ENCODE data around the gene CDC14B. TPM values are rescaled to one million over a fixed set of nuclear protein-coding genes. Genes with fewer than 3 reads are reported as not detected.
"Not testable (repeated sequence)": the region's sequence is repeated elsewhere in the genome, so short reads cannot be mapped to it uniquely, and the experiment has no call there.

CDC14B gene
- total RNA-seq = 10 to 100 TPM in 6 of 8 experiments, 1 to 10 TPM in 2; 1.9 to 28.0 (median 14.5) TPM

- in situ Hi-C loops (cut with MboI; ENCODE audit: low pct_unique_long_range_greater_than_20kb in 2 of 9, low sequenced_read_pairs in 9 of 9, unreplicated experiment in 9 of 9) = loop anchor here in 1 of 9 experiments (25.0 kb wide), 1 partner anchor 157 kb away; the partner anchor contains the start of gene HABP4
- H3K27ac ChIP-seq = peak within 1 kb of the TSS; percentile 45 to 66
- WGBS, 10 experiments = 0 to 14% (median 0%) methylated on average over 1 to 15 of the region's 66 CpGs; no CpG with 5 or more reads in 5 of the 10 experiments
These were observed at the start of gene CDC14B for GRCh38 chr9:96619491-96620180. Gene CDC14B (minus strand): TSS chr9:96619843. CDS start chr9:96619378, 465 bp downstream.

GRCh38 chr9:96668868-96669534 lies 49.4 kb upstream of the CDC14B start:
- no peak overlapping the region for H3K27ac ChIP-seq
- no peak overlapping the region for H3K4me3 ChIP-seq
- ATAC-seq (replicated peaks in 6 of 8) = no peak
- 86 to 100% (median 95%) methylated on average over 1 to 17 of the region's 20 CpGs; no CpG with 5 or more reads in 4 of the 10 experiments for WGBS, 10 experiments
- H3K4me1 ChIP-seq (replicated peaks in 1 of 2) = no peaks in the 10 kb centered on the region
- in situ Hi-C loops (cut with MboI; ENCODE audit: low pct_unique_long_range_greater_than_20kb in 2 of 9, low sequenced_read_pairs in 9 of 9, unreplicated experiment in 9 of 9) = loop anchor here in 2 of 9 experiments (25.0 kb wide), 3 partner anchors 232 to 432 kb away; no protein-coding TSS in a partner anchor

More at GRCh38 chr9:96619491-96620180, at the start of gene CDC14B:
- peaks cover 19 to 22% of the 10 kb centered on the region in 2 donors for H3K4me1 ChIP-seq (replicated peaks in 1 of 2)
- H3K4me3 ChIP-seq = peak within 1 kb of the TSS; percentile 64 to 99 (median 92)
- peak; percentile 82 to 94 (median 88) for ATAC-seq (replicated peaks in 6 of 8)

GRCh38 chr9:96667363-96667728 lies 47.7 kb upstream of the CDC14B start:
- H3K27ac ChIP-seq = no peak overlapping the region
- whole genome bisulfite sequencing, 10 experiments = 60 to 100% (median 100%) methylated on average over 1 to 2 of the region's 2 CpGs; no CpG with 5 or more reads in 5 of the 10 experiments
- no peak for ATAC-seq (replicated peaks in 6 of 8)
- no peaks in the 10 kb centered on the region for H3K4me1 ChIP-seq (replicated peaks in 1 of 2)
- H3K4me3 ChIP-seq = no peak overlapping the region
- in situ Hi-C loops (cut with MboI; ENCODE audit: low pct_unique_long_range_greater_than_20kb in 2 of 9, low sequenced_read_pairs in 9 of 9, unreplicated experiment in 9 of 9) = loop anchor here in 2 of 9 experiments (25.0 kb wide), 3 partner anchors 230 to 430 kb away; no protein-coding TSS in a partner anchor

GRCh38 chr9:96666653-96667362 lies 47.2 kb upstream of the CDC14B start:
- not testable (repeated sequence) for H3K27ac ChIP-seq; H3K4me3 ChIP-seq; H3K4me1 ChIP-seq (replicated peaks in 1 of 2)
- in situ Hi-C loops (cut with MboI; ENCODE audit: low pct_unique_long_range_greater_than_20kb in 2 of 9, low sequenced_read_pairs in 9 of 9, unreplicated experiment in 9 of 9) = loop anchor here in 2 of 9 experiments (25.0 kb wide), 3 partner anchors 230 to 430 kb away; no protein-coding TSS in a partner anchor
- WGBS, 10 experiments = 60 to 100% (median 72%) methylated on average over 1 to 10 of the region's 15 CpGs; no CpG with 5 or more reads in 5 of the 10 experiments
- ATAC-seq (replicated peaks in 6 of 8) = peak in 3 of 8 experiments; percentile 82 to 85 (median 84)

GRCh38 chr9:96665789-96666188 lies 46.1 kb upstream of the CDC14B start:
- 60 to 100% (median 90%) methylated on average over 1 to 5 of the region's 6 CpGs; no CpG with 5 or more reads in 1 of the 10 experiments for WGBS, 10 experiments
- ATAC-seq (replicated peaks in 6 of 8) = no peak
- Histone ChIP-seq H3K4me1 (replicated peaks in 1 of 2) (no peaks in the 10 kb centered on the region), H3K27ac (no peak overlapping the region), H3K4me3 (no peak overlapping the region)
- in situ Hi-C loops (cut with MboI; ENCODE audit: low pct_unique_long_range_greater_than_20kb in 2 of 9, low sequenced_read_pairs in 9 of 9, unreplicated experiment in 9 of 9) = loop anchor here in 2 of 9 experiments (25.0 kb wide), 3 partner anchors 228 to 428 kb away; no protein-coding TSS in a partner anchor

- Histone ChIP-seq H3K4me1 (replicated peaks in 1 of 2) (no peaks in the 10 kb centered on the region), H3K4me3 (no peak overlapping the region), H3K27ac (no peak overlapping the region)
- 67 to 100% (median 91%) methylated on average over 1 to 19 of the region's 20 CpGs for WGBS, 10 experiments
- in situ Hi-C loops (cut with MboI; ENCODE audit: low pct_unique_long_range_greater_than_20kb in 2 of 9, low sequenced_read_pairs in 9 of 9, unreplicated experiment in 9 of 9) = loop anchor here in 2 of 9 experiments (25.0 kb wide), 3 partner anchors 226 to 426 kb away; no protein-coding TSS in a partner anchor
- ATAC-seq (replicated peaks in 6 of 8) = peak in 1 of 8 experiments; percentile 49
These were observed 44.0 kb upstream of the CDC14B start for GRCh38 chr9:96663506-96664120.

- H3K4me3 ChIP-seq = no peak overlapping the region
- H3K4me1 ChIP-seq (replicated peaks in 1 of 2) = no peaks in the 10 kb centered on the region
- H3K27ac ChIP-seq = no peak overlapping the region
- no peak for ATAC-seq (replicated peaks in 6 of 8)
- in situ Hi-C loops (cut with MboI; ENCODE audit: low pct_unique_long_range_greater_than_20kb in 2 of 9, low sequenced_read_pairs in 9 of 9, unreplicated experiment in 9 of 9) = loop anchor here in 2 of 9 experiments (25.0 kb wide), 3 partner anchors 224 to 424 kb away; no protein-coding TSS in a partner anchor
- 52 to 100% (median 85%) methylated on average over 1 to 3 of the region's 4 CpGs; no CpG with 5 or more reads in 5 of the 10 experiments for WGBS, 10 experiments
These were observed 42.1 kb upstream of the CDC14B start for GRCh38 chr9:96661711-96662110.

GRCh38 chr9:96660692-96661248 lies 41.1 kb upstream of the CDC14B start:
- 65 to 100% (median 90%) methylated on average over 1 to 2 of the region's 7 CpGs; no CpG with 5 or more reads in 6 of the 10 experiments for WGBS, 10 experiments
- no peaks in the 10 kb centered on the region for H3K4me1 ChIP-seq (replicated peaks in 1 of 2)
- no peak overlapping the region for H3K27ac ChIP-seq
- in situ Hi-C loops (cut with MboI; ENCODE audit: low pct_unique_long_range_greater_than_20kb in 2 of 9, low sequenced_read_pairs in 9 of 9, unreplicated experiment in 9 of 9) = loop anchor here in 2 of 9 experiments (25.0 kb wide), 3 partner anchors 223 to 423 kb away; no protein-coding TSS in a partner anchor
- no peak overlapping the region for H3K4me3 ChIP-seq
- ATAC-seq (replicated peaks in 6 of 8) = no peak

GRCh38 chr9:96655198-96655851 lies 35.7 kb upstream of the CDC14B start, which contains the start of gene PRXL2C:
Gene PRXL2C (minus strand): TSS chr9:96655317. CDS start chr9:96655281, 36 bp downstream.
- in situ Hi-C loops (cut with MboI; ENCODE audit: low pct_unique_long_range_greater_than_20kb in 2 of 9, low sequenced_read_pairs in 9 of 9, unreplicated experiment in 9 of 9) = loop anchor here in 2 of 9 experiments (25.0 kb wide), 3 partner anchors 218 to 418 kb away; no protein-coding TSS in a partner anchor
- Histone ChIP-seq H3K4me1 (replicated peaks in 1 of 2) (no peaks in the 10 kb centered on the region), H3K27ac (peak within 1 kb of the TSS; percentile 68 to 80), H3K4me3 (peak within 1 kb of the TSS; percentile 50 to 71 (median 60))
- WGBS, 10 experiments = 0 to 46% (median 17%) methylated on average over 1 to 19 of the region's 57 CpGs; no CpG with 5 or more reads in 3 of the 10 experiments
- peak; percentile 63 to 87 (median 82) for ATAC-seq (replicated peaks in 6 of 8)

GRCh38 chr9:96654450-96655197 lies 35.0 kb upstream of the CDC14B start:
- peak overlapping the region; percentile 68 to 80 for H3K27ac ChIP-seq
- ATAC-seq (replicated peaks in 6 of 8) = peak; percentile 71 to 82 (median 78)
- WGBS, 10 experiments = 0 to 33% (median 7%) methylated on average over 1 to 11 of the region's 74 CpGs; no CpG with 5 or more reads in 3 of the 10 experiments

More at GRCh38 chr9:96654450-96655197, 35.0 kb upstream of the CDC14B start:
- H3K4me1 ChIP-seq (replicated peaks in 1 of 2) = no peaks in the 10 kb centered on the region
- H3K4me3 ChIP-seq = peak overlapping the region; percentile 50 to 71 (median 60)
- in situ Hi-C loops (cut with MboI; ENCODE audit: low pct_unique_long_range_greater_than_20kb in 2 of 9, low sequenced_read_pairs in 9 of 9, unreplicated experiment in 9 of 9) = loop anchor here in 2 of 9 experiments (25.0 kb wide), 3 partner anchors 217 to 417 kb away; no protein-coding TSS in a partner anchor

All from motor neuron (in vitro differentiated cells).